Stimulated activated CD4-positive, alpha-beta T cell treated with anti-CD3 and anti-CD28 coated beads, Interleukin-4, amount 100 ng/mL, for 4 hours (primary cell): ENCODE measurements around the gene MAG.
"Not testable (repeated sequence)": the region's sequence is repeated elsewhere in the genome, so short reads cannot be mapped to it uniquely, and the experiment has no call there.

Source experiments
- DNase-seq, 2 experiments: peaks; one replicate each; pipeline ENCODE4 v3.0.0-alpha.2; 2020

MAG gene

GRCh38 chr19:35347930-35348298 lies 56.0 kb downstream of the MAG start:
- no peak for DNase-seq

DNA sequence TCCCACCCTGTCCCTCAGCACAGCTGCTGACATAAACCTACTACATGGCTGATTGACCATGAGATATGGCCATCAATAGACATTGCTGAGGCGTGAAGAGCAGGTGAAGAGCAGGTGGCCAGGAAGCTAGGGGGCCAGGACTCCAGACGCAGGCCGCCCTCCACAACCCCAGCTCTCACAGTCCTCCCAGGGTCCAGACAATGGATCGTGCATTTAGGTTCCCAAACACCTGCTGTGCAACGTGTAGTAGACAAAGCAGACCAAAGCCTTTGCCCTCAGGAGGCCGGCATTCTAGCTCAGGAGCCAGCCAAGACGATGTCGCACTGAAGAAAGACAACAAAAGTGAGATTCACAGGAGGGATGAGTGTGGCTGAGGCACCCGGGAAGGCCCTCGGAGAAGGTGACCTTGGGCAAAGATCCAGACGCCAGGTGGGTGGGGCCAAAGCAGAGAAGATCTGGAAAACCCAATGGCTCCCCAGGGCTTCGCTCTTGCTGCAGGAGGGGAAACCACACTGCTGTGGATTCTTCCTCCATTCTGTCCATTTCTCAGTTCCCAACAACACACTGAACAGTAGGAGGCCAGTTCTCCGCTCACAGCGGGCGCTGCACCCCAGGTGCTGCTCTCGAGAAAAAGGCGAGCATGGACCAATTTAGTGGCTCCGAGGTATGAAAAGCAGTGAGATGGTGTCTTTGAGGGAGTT lies 57.1 kb downstream of the MAG start:
- no peak for DNase-seq

GRCh38 chr19:35349614-35350521 lies 57.9 kb downstream of the MAG start:
- no peak for DNase-seq

- no peak for DNase-seq
Observed at GRCh38 chr19:35350591-35350990, 58.6 kb downstream of the MAG start.

GRCh38 chr19:35351411-35352176 lies 59.6 kb downstream of the MAG start:
- DNase-seq = no peak

DNA sequence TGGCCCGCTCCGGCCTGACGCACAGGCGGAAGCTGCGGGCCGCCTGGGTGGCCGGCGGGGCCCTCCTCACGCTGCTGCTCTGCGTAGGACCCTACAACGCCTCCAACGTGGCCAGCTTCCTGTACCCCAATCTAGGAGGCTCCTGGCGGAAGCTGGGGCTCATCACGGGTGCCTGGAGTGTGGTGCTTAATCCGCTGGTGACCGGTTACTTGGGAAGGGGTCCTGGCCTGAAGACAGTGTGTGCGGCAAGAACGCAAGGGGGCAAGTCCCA lies 60.2 kb downstream of the MAG start:
- DNase-seq = no peak

DNA sequence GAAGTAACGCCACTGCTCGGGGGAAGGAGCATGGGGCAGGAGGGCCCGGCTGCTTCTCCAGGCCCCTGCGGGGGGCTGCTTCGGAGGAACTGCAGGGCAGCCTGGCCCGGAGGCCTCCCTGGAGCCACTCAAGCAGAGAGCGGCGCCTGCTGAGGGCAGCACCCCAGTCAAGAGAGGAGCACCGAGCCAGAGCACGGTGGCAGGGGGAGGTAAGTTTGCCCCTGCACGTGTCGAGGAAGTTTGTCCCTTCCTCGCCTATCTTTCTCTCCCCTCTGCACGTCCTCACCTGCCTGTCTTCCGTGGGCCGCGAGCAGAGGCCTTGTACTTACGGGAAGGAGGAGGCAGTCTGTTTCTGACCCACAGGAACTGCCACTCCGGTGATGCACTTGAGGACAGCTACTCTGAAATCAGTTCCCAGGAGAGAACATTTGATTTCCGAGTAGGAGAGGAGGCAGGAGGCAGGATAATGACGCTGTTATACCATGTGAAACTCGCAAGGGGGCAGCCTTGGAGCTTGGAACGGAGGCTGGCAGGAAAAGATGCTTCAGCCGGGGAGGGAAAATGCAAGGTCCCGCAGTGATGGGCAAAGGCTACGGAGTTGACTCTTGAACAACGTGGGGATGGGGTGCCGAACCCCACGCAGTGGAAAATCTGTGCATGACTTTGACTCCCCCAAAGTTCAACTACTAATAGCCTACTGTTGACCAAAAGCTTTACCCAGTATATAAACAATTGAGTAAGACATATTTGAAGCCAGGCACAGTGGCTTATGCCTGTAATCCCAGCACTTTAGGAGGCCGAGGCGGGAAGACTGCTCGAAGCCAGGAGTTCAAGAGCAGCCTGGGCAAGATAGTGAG lies 60.7 kb downstream of the MAG start:
- DNase-seq = peak; percentile 53 to 63

DNA sequence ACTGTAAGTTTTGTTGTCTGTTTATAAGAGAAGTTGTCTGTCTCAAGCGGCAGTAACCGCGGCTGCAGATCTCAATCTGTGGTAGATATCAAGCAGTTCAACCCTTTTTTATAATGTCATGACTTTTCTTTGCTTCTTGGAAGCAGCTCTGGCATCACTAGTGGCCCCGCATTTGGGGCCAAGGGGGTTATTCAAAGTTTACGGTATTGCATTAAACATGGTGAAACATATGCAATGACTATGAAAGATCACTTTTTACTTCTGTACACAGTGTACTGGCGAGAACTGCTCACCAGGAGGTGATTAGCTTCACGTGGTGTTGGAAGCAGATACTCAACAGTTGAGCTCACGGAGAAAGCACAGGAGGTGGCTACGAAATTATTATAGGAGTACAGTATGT lies 61.7 kb downstream of the MAG start:
- no peak for DNase-seq

GRCh38 chr19:35354898-35355297 lies 62.9 kb downstream of the MAG start:
- DNase-seq = no peak

GRCh38 chr19:35355791-35356460 lies 64.0 kb downstream of the MAG start:
- no peak for DNase-seq

DNA sequence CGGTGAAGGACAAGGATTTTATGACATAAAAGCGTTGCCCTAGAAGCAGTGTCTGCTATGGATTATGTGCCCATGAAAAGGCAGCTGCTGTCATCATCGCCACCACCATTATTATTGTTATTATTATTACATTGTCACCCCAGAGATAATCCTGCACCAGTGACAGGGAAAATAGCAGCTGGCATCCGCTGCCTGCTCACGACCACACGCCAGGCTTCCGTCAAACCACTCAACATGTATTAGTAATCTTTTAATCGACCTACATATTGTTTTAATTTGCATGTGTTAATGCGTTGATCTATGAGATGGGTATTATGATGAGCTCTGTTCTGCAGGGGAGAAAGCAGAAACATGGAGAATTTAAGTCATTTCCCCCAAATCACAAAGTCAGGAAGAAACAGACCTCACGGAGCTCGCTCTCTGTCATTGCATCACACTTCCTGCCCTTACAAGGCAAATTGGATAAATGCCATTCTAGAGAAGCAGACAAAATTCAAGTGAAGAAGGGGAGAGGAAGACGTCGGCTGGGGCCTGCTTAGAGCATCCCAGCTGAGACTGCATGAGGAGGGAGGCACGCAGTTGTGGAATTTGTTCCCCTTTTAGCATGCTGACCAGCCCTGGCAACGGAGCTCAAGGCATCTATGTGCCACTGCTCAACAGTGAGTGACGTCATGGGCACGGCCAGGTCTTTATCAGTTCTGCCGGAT lies 66.1 kb downstream of the MAG start, which contains the start of gene FFAR3:
Gene FFAR3 (plus strand): TSS at position 594 of the 707 bp plus-strand sequence. CDS start 431 bp downstream, outside the sequence.
- DNase-seq = peak in 1 of 2 experiments; percentile 17

DNA sequence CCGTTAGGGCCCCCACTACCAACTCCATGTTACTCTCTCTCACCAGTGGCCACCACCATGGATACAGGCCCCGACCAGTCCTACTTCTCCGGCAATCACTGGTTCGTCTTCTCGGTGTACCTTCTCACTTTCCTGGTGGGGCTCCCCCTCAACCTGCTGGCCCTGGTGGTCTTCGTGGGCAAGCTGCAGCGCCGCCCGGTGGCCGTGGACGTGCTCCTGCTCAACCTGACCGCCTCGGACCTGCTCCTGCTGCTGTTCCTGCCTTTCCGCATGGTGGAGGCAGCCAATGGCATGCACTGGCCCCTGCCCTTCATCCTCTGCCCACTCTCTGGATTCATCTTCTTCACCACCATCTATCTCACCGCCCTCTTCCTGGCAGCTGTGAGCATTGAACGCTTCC lies 66.9 kb downstream of the MAG start:
- DNase-seq = not testable (repeated sequence)

DNA sequence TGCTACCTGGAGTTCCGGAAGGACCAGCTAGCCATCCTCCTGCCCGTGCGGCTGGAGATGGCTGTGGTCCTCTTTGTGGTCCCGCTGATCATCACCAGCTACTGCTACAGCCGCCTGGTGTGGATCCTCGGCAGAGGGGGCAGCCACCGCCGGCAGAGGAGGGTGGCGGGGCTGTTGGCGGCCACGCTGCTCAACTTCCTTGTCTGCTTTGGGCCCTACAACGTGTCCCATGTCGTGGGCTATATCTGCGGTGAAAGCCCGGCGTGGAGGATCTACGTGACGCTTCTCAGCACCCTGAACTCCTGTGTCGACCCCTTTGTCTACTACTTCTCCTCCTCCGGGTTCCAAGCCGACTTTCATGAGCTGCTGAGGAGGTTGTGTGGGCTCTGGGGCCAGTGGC lies 67.4 kb downstream of the MAG start:
- DNase-seq = not testable (repeated sequence)

DNA sequence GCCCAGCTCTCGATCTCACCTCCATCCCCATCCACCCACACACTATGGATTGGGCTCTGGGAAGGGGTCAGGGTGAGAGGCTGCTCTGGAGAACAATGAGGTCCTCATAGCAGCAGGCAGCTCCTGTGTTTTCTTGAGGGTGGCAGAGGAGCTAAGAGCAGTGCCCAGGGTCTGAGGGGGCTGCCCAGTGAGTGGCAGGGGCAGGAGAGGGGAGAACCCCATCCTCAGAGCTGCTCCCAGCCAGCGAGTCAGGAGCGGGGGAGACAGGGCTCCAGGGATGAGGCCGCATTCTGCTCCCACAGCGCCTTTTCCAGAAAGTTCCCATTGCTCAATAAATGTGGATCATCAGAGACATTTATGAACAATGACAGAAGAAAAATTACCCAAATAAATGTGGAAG lies 68.1 kb downstream of the MAG start:
- not testable (repeated sequence) for DNase-seq

- no peak for DNase-seq
Observed at GRCh38 chr19:35360880-35361420, 69.0 kb downstream of the MAG start.

GRCh38 chr19:35362261-35363000 lies 70.5 kb downstream of the MAG start:
- DNase-seq = no peak

DNA sequence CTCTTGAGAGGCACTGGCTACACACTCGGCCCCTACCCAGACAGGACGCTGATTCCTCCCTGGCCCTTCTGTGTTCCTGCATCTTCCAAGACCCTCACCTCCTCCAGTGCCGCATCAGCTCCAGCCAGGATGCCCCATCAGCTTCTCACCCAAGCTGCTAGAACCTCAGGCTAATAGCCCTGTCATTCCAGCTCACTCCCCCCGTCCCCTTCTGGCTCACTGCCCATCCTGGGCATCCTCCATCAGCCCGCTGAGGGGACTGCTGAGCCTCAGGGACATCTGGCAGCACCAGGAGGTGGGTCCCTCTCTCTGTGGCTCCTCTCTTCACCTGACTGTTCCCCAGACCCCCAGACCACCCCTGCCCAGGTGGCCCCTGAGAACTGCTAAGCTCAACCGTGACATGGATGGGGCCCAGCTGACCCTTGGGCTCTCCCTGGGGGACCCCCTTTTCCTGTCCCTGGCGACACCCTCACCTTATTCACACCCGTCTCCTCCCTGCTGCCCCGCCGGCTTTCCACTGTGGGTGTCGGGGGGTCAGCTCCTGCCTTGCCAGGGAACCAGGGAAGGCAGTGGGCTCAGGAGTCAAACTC lies 71.1 kb downstream of the MAG start:
- no peak for DNase-seq
